ENCODE data around the gene CREB5.

DNA sequence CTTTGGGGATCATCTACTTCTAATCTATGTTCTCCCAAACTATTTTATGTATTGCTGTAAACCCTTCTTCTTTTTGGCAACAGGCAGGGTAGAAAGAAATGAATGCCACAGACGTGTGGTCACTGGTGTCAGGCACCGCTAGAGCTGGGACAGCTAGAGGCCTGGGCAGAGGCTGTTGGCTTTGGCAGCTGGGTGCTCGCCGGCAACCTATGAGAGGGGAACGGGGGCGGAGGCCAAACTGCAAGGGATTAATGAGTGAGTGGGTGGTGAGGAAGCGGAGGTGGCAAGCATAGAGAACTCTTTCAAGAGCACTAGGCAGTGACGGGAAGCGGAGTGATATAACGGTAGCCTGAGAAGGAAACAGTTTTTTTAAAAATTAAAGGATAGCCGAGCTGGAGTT is 78.5 kb downstream of the CREB5 start:
- no peak for TF ChIP-seq EZH2phosphoT487 (IDR thresholded peaks at IDR 0.05; ENCODE audit: borderline replicate concordance, low read length)
- TF ChIP-seq, protein P1, sequence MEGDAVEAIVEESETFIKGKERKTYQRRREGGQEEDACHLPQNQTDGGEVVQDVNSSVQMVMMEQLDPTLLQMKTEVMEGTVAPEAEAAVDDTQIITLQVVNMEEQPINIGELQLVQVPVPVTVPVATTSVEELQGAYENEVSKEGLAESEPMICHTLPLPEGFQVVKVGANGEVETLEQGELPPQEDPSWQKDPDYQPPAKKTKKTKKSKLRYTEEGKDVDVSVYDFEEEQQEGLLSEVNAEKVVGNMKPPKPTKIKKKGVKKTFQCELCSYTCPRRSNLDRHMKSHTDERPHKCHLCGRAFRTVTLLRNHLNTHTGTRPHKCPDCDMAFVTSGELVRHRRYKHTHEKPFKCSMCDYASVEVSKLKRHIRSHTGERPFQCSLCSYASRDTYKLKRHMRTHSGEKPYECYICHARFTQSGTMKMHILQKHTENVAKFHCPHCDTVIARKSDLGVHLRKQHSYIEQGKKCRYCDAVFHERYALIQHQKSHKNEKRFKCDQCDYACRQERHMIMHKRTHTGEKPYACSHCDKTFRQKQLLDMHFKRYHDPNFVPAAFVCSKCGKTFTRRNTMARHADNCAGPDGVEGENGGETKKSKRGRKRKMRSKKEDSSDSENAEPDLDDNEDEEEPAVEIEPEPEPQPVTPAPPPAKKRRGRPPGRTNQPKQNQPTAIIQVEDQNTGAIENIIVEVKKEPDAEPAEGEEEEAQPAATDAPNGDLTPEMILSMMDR (conservative IDR thresholded peaks at IDR 0.05; ENCODE audit: low read depth, low read length): no peak
- TF ChIP-seq EZH2 (IDR thresholded peaks at IDR 0.05; ENCODE audit: low read length, unreplicated experiment): no peak

Measured in PC-3 (cell line).